Thyroid gland (tissue), 4 donors: ENCODE data around the gene SH3BP1.

Experiments
- CTCF ChIP-seq, 6 experiments: fragments of 200-600 bp in 3 of 6; fragments of 450-650 bp in 3 of 6; sonication (generic) in 3 of 6; IDR thresholded peaks; one replicate each; pipeline ENCODE4 v1.5.1; 2016 to 2019; ENCODE audit warnings: antibody characterized with exemption in 6 of 6, mild to moderate bottlenecking in 2 of 6, inconsistent platforms in 1 of 6, moderate library complexity in 1 of 6
- POLR2A ChIP-seq, 2 donors: fragments of 450-650 bp; IDR thresholded peaks; one replicate each; pipeline ENCODE4 v1.6.1; 2017; ENCODE audit warnings: antibody characterized with exemption in 2 of 2, mild to moderate bottlenecking in 2 of 2, moderate library complexity in 1 of 2

GRCh38 chr22:37674248-37674647, 34.8 kb downstream of the SH3BP1 start:
- no peak for TF ChIP-seq CTCF (IDR thresholded peaks at IDR 0.05)
- TF ChIP-seq POLR2A (IDR thresholded peaks at IDR 0.05), result no peak
